Esophagus muscularis mucosa (tissue), 4 donors: ENCODE data around the gene TMUB1. TPM values are rescaled to one million over a fixed set of nuclear protein-coding genes. Genes with fewer than 3 reads are reported as not detected.
A peak's percentile ranks its signal among the peaks of the same experiment; 100 is the strongest.

ENCODE experiments used
- DNase-seq: peaks from one replicate; pipeline ENCODE4 v3.0.0-alpha.2; 2017; ENCODE audit errors: extremely low spot score
- H3K27ac ChIP-seq, 4 donors: fragments of 200-600 bp; sonication (generic); replicated peaks in 1 of 4; 1 replicate in 3 of 4; 2 replicates in 1 of 4; pipeline ENCODE4 v1.5.1; 2016 to 2019; ENCODE audit warnings: mild to moderate bottlenecking in 1 of 4
- H3K27me3 ChIP-seq, 4 donors: fragments of 200-600 bp; sonication (generic); one replicate each; pipeline versions ENCODE4 v1.5.1 to v1.6.0; 2016 to 2019
- H3K36me3 ChIP-seq, 4 donors: fragments of 200-600 bp; sonication (generic); one replicate each; pipeline ENCODE4 v1.5.1; 2016 to 2019
- H3K4me1 ChIP-seq, 4 donors: fragments of 200-600 bp; sonication (generic); one replicate each; pipeline ENCODE4 v1.5.1; 2016 to 2019
- H3K4me3 ChIP-seq, 4 donors: fragments of 200-600 bp; sonication (generic); 1 replicate in 2 of 4; 2 replicates in 2 of 4; pipeline ENCODE4 v1.5.1; 2016 to 2019; ENCODE audit warnings: mild to moderate bottlenecking in 4 of 4, moderate library complexity in 1 of 4
- H3K9me3 ChIP-seq, 4 donors: fragments of 200-600 bp; sonication (generic); 1 replicate in 3 of 4; 2 replicates in 1 of 4; pipeline ENCODE4 v1.5.1; 2016 to 2019
- CTCF ChIP-seq, 3 experiments: fragments of 200-600 bp in 2 of 3; fragments of 450-650 bp in 1 of 3; sonication (generic) in 2 of 3; IDR thresholded peaks; one replicate each; pipeline ENCODE4 v1.5.1; 2017 to 2019; ENCODE audit warnings: antibody characterized with exemption in 3 of 3, mild to moderate bottlenecking in 2 of 3, moderate library complexity in 1 of 3
- EP300 ChIP-seq: sonication (generic); formaldehyde crosslinking; IDR thresholded peaks from one replicate; pipeline ENCODE4 v1.6.1; 2017; ENCODE audit warnings: antibody characterized with exemption
- POLR2A ChIP-seq: fragments of 450-650 bp; IDR thresholded peaks from one replicate; pipeline ENCODE4 v1.6.1; 2017; ENCODE audit warnings: antibody characterized with exemption, moderate library complexity, mild to moderate bottlenecking, low read depth
- POLR2AphosphoS5 ChIP-seq, 2 donors: sonication (generic); formaldehyde crosslinking; IDR thresholded peaks; one replicate each; pipeline ENCODE4 v1.6.1; 2017; ENCODE audit warnings: antibody characterized with exemption in 2 of 2
- WGBS: methylation state at CpG from one replicate; pipeline ENCODE4 v1.1.5; 2018; 5-methylcytosine and 5-hydroxymethylcytosine counted together
- intact Hi-C: fragments of 100-400 bp; cut with DNase I; formaldehyde crosslinking; loops from one replicate; pipeline ENCODE4 v1.15.1; 2023
- total RNA-seq, 4 donors: library from RNA; depleted of rRNA; stranded (reverse); fragments of >200 nt; gene quantifications; one replicate each; pipeline versions ENCODE4 v1.1.0 to v1.2.1, GENCODE V29; 2016

Gene TMUB1
- total RNA-seq, 4 donors from 2014 or later = 39.0 to 66.6 (median 51.4) TPM

GRCh38 chr7:151053751-151054150, 29.5 kb downstream of the TMUB1 start:
- DNase-seq = no peak

DNA sequence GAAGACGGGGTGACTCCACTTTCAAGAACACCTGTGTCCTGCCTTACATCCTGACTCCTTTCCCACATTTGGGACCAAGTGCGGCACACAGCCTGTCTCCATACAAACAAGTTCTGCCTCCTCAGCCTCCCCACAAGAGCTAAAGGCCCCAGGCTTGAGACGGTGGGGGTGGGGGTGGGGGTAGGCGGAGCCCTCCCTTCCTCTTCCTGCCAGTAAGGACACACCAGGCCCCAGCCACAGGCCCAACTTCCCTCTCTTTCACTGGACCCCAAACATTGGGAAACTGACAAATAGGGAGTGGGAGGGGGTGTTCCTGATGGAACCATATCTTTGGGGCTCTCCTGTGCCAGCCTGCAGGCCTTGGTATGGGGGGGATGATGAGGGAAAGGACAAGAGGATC, 30.2 kb downstream of the TMUB1 start:
- no peak for DNase-seq
- Histone ChIP-seq H3K36me3 (peaks cover 0 to 13% (median 7%) of the 10 kb centered on the region in 4 donors), H3K9me3 (no peaks in the 10 kb centered on the region), H3K4me3 (no peak overlapping the region), H3K4me1 (peaks cover 20 to 30% (median 24%) of the 10 kb centered on the region in 4 donors), H3K27ac (no peak overlapping the region), H3K27me3 (peaks cover 0 to 15% (median 0%) of the 10 kb centered on the region in 4 donors)
- TF ChIP-seq EP300 (no peak), CTCF (IDR thresholded peaks at IDR 0.05) (no peak), POLR2A (no peak), POLR2AphosphoS5 (IDR thresholded peaks at IDR 0.05) (no peak)
- intact Hi-C loops = no loop called here
- 73% methylated on average over 4 of the region's 4 CpGs for WGBS

More at GRCh38 chr7:151053751-151054150, 29.5 kb downstream of the TMUB1 start:
- H3K27me3 ChIP-seq = peaks cover 0 to 15% (median 0%) of the 10 kb centered on the region in 4 donors
- H3K36me3 ChIP-seq = peaks cover 0 to 13% (median 7%) of the 10 kb centered on the region in 4 donors
- no peak overlapping the region for H3K27ac ChIP-seq
- WGBS = 94% methylated on average over 8 of the region's 8 CpGs
- intact Hi-C loops = no loop called here
- TF ChIP-seq EP300 (no peak), POLR2AphosphoS5 (IDR thresholded peaks at IDR 0.05) (no peak), POLR2A (no peak), CTCF (IDR thresholded peaks at IDR 0.05) (no peak)
- H3K4me1 ChIP-seq = peaks cover 24 to 36% (median 30%) of the 10 kb centered on the region in 4 donors
- no peak overlapping the region for H3K4me3 ChIP-seq
- H3K9me3 ChIP-seq = no peaks in the 10 kb centered on the region

DNA sequence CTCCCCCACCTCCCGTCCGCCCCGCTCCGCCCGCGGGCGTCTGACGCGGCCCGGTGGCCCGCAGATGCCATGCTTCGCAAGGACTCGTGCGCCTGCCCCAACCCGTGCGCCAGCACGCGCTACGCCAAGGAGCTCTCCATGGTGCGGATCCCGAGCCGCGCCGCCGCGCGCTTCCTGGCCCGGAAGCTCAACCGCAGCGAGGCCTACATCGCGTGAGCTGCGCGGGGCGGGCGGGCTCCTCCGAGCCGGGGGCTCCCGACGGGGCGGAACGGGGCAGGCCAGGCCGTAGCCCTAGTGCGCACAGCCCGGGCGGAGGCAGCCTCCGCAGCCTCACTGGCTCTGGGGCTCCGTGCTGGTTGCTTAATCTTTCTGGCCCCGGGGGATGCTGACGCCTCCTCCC, 32.2 kb downstream of the TMUB1 start:
- H3K36me3 ChIP-seq = peaks cover 0 to 16% (median 8%) of the 10 kb centered on the region in 4 donors
- TF ChIP-seq POLR2A = no peak
- peak; percentile 10 to 63 for TF ChIP-seq POLR2AphosphoS5 (IDR thresholded peaks at IDR 0.05)
- TF ChIP-seq EP300 = no peak
- TF ChIP-seq CTCF (IDR thresholded peaks at IDR 0.05) = no peak
- H3K9me3 ChIP-seq = no peaks in the 10 kb centered on the region
- no peak overlapping the region for H3K27ac ChIP-seq
- no peak for DNase-seq
- H3K4me3 ChIP-seq = peak overlapping the region in 3 of 4 donors; percentile 13 to 35 (median 20)
- H3K4me1 ChIP-seq = peaks cover 9 to 32% (median 22%) of the 10 kb centered on the region in 4 donors
- intact Hi-C loops = no loop called here
- H3K27me3 ChIP-seq = peaks cover 0 to 15% (median 0%) of the 10 kb centered on the region in 4 donors
- WGBS = 2% methylated on average over 9 of the region's 50 CpGs

- peaks cover 0 to 15% (median 0%) of the 10 kb centered on the region in 4 donors for H3K27me3 ChIP-seq
- peaks cover 9 to 32% (median 22%) of the 10 kb centered on the region in 4 donors for H3K4me1 ChIP-seq
- TF ChIP-seq CTCF (IDR thresholded peaks at IDR 0.05) (no peak), EP300 (no peak), POLR2AphosphoS5 (IDR thresholded peaks at IDR 0.05) (no peak)
- 79% methylated on average over 12 of the region's 38 CpGs for WGBS
- DNase-seq = no peak
- no peak overlapping the region for H3K27ac ChIP-seq
- no peak overlapping the region for H3K4me3 ChIP-seq
- peaks cover 0 to 32% (median 28%) of the 10 kb centered on the region in 4 donors for H3K36me3 ChIP-seq
- intact Hi-C loops = no loop called here
- H3K9me3 ChIP-seq = no peaks in the 10 kb centered on the region
Measured at GRCh38 chr7:151048911-151049463, 34.3 kb downstream of the TMUB1 start.
